Endothelial cell of umbilical vein (primary cell): Measurements from ENCODE around the gene BEST2. TPM values are rescaled to one million over a fixed set of nuclear protein-coding genes. Genes with fewer than 3 reads are reported as not detected.

Source experiments
- BruUV-seq: library from RNA; stranded (reverse); fragments of 400-500 nt; replicated peaks from 2 replicates; lab custom pipeline; 2021; lab: Mats Ljungman, UMichigan
- CTCF ChIA-PET: fragments of 300-600, 350-600 bp; sonication (Branson Sonifier 250); formaldehyde crosslinking; loops from one replicate; lab custom pipeline; 2021; ENCODE audit warnings: antibody characterized with exemption, inconsistent platforms; lab: Charles Lee
- POLR2A ChIA-PET: fragments of 300-600, 350-600 bp; sonication (Branson Sonifier 250); formaldehyde crosslinking; loops from one replicate; lab custom pipeline; 2021; ENCODE audit warnings: antibody characterized with exemption, inconsistent platforms; lab: Charles Lee
- DNase-seq: peaks from one replicate; pipeline ENCODE4 v3.0.0-alpha.2; 2011; ENCODE audit warnings: low read depth, low spot score
- FAIRE-seq: peaks from 2 replicates; lab custom pipeline; 2011; peaks lifted over from hg19 to GRCh38; lab: Jason Lieb, UNC
- H2AFZ ChIP-seq: 2 replicates; pipeline ENCODE4 v1.6.0; 2012; ENCODE audit warnings: low read depth, low read length, control low read depth, inconsistent platforms
- H3K27ac ChIP-seq: 2 replicates; pipeline ENCODE4 v1.5.1; 2011; ENCODE audit warnings: low read depth, mild to moderate bottlenecking, control low read depth, low read length, moderate library complexity; ENCODE audit not compliant: insufficient read depth
- H3K27me3 ChIP-seq, 2 experiments: 2 replicates each; pipeline versions ENCODE4 v1.6.0 to v1.6.1; 2011; ENCODE audit warnings: low read length in 2 of 2, mixed read lengths in 1 of 2; ENCODE audit not compliant: control insufficient read depth in 2 of 2, insufficient read depth in 2 of 2
- H3K36me3 ChIP-seq, 2 experiments: 2 replicates in 1 of 2; 3 replicates in 1 of 2; pipeline ENCODE4 v1.5.1; 2011; ENCODE audit warnings: low read length in 2 of 2, mild to moderate bottlenecking in 1 of 2, moderate library complexity in 1 of 2; ENCODE audit not compliant: control insufficient read depth in 2 of 2, insufficient read depth in 2 of 2; ENCODE audit errors: extremely low read depth in 1 of 2
- H3K4me1 ChIP-seq: 3 replicates; pipeline ENCODE4 v1.5.1; 2011; ENCODE audit warnings: mild to moderate bottlenecking, low read length; ENCODE audit not compliant: control insufficient read depth, insufficient read depth; ENCODE audit errors: extremely low read depth
- H3K4me2 ChIP-seq: 2 replicates; pipeline ENCODE4 v1.6.1; 2011; ENCODE audit warnings: low read length, control low read depth, mixed read lengths; ENCODE audit not compliant: insufficient read depth
- H3K4me3 ChIP-seq, 3 experiments: fragments of 200-600 bp in 1 of 3; sonication (generic), shearing (Covaris generic) in 1 of 3; replicated peaks in 1 of 3; 2 replicates each; pipeline ENCODE4 v1.5.1; 2011 to 2016; ENCODE audit warnings: control low read depth in 3 of 3, low read length in 3 of 3, mild to moderate bottlenecking in 2 of 3, inconsistent platforms in 1 of 3, low read depth in 1 of 3, moderate library complexity in 1 of 3; ENCODE audit not compliant: insufficient read depth in 1 of 3
- H3K79me2 ChIP-seq: 2 replicates; pipeline ENCODE4 v1.6.0; 2012; ENCODE audit warnings: low read length, inconsistent platforms; ENCODE audit not compliant: control insufficient read depth, insufficient read depth
- H3K9ac ChIP-seq: replicated peaks from 2 replicates; pipeline ENCODE3; 2011; ENCODE audit warnings: low read length, control low read depth; ENCODE audit not compliant: insufficient read depth; ENCODE audit errors: extremely low read depth
- H3K9me1 ChIP-seq: replicated peaks from 3 replicates; pipeline ENCODE4 v1.6.0; 2011; ENCODE audit warnings: mild to moderate bottlenecking, low read length; ENCODE audit not compliant: control insufficient read depth, insufficient read depth; ENCODE audit errors: extremely low read depth
- H3K9me3 ChIP-seq: replicated peaks from 2 replicates; pipeline ENCODE4 v1.5.1; 2012; ENCODE audit warnings: low read length, inconsistent platforms; ENCODE audit not compliant: control insufficient read depth, insufficient read depth
- H4K20me1 ChIP-seq: replicated peaks from 2 replicates; pipeline ENCODE3; 2011; ENCODE audit warnings: mild to moderate bottlenecking, low read length; ENCODE audit not compliant: control insufficient read depth, insufficient read depth; ENCODE audit errors: extremely low read depth
- EZH2 ChIP-seq: IDR thresholded peaks from 2 replicates; pipeline ENCODE4 v1.6.1; 2012; ENCODE audit warnings: borderline replicate concordance, low read depth, mild to moderate bottlenecking, moderate library complexity, low read length, inconsistent platforms; ENCODE audit not compliant: severe bottlenecking
- FOS ChIP-seq: IDR thresholded peaks from 2 replicates; pipeline ENCODE4 v1.6.1; 2011; ENCODE audit warnings: mild to moderate bottlenecking, low read length, moderate library complexity, borderline replicate concordance; ENCODE audit not compliant: insufficient read depth
- GATA2 ChIP-seq: IDR thresholded peaks from 2 replicates; pipeline ENCODE4 v1.7.0; 2011; ENCODE audit warnings: low read depth, mild to moderate bottlenecking, moderate library complexity, mixed read lengths, low read length; ENCODE audit not compliant: insufficient read length, insufficient read depth
- JUN ChIP-seq: IDR thresholded peaks from 2 replicates; pipeline ENCODE4 v1.6.1; 2011; ENCODE audit warnings: borderline replicate concordance, low read depth; ENCODE audit not compliant: insufficient read length, insufficient read depth
- POLR2AphosphoS5 ChIP-seq: IDR thresholded peaks from 2 replicates; pipeline ENCODE4 v1.6.1; 2012; ENCODE audit warnings: low read depth, mild to moderate bottlenecking, control low read depth, low read length, moderate library complexity; ENCODE audit not compliant: insufficient read depth
- dilution Hi-C: fragments of 300-500 bp; cut with MboI; formaldehyde crosslinking; loops from one replicate; pipeline ENCODE4 v1.15.0; 2019; ENCODE audit warnings: low sequenced_read_pairs; ENCODE audit not compliant: extremely low pct_ligation_motif_present
- intact Hi-C: fragments of 100-400 bp; cut with micrococcal nuclease; formaldehyde crosslinking; loops from one replicate; pipeline ENCODE4 v1.10.0; 2022
- polyA plus RNA-seq, 4 experiments: library from polyadenylated mRNA; depleted of rRNA in 3 of 4; stranded (reverse) in 3 of 4; unstranded in 1 of 4; fragments of >200 nt; gene quantifications; 2 replicates each; pipeline versions ENCODE4 v1.2.1 to v1.2.3, GENCODE V29; 2011 to 2012; ENCODE audit warnings: missing spikeins in 1 of 4
- total RNA-seq: library from RNA; stranded (reverse); gene quantifications from 2 replicates; pipeline ENCODE4 v1.2.3, GENCODE V29; 2021
- TF ChIP-seq, protein P1 (sequence below): IDR thresholded peaks from 2 replicates; pipeline ENCODE4 v1.6.1; 2011; ENCODE audit not compliant: insufficient read depth, insufficient read length

BEST2 gene
- total and polyA plus RNA-seq, 2 donors (not counting 3 experiments of a cell fraction or from before 2014, with no cell fraction given): not detected

DNA sequence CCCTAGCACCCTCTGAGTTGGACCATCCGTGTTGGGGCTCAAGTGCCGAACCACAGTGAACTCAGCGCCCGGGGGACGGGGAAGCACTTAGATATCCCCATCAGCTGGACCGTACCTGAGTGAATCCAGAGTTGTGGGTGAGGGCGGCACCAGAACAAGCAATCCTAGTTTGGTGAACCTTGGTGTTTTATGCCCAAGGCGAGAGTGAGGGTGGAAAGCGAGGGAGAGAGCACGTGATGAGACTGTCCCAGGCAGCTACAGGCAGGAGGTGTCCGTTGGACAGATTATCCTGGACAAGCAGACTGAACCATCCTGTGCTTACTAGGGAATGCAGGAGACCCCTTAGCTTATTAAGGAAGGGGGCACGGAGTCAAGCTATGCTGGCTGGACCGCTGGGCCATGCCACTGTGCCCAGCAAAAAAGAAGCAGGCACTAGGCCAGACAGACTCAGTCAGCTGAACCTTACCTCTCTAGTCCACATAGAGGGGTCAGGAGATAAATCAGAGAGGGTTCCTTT is 13.7 kb upstream of the BEST2 start:
- BruUV-seq: no TSS peak
- dilution Hi-C loops: no loop called here

DNA sequence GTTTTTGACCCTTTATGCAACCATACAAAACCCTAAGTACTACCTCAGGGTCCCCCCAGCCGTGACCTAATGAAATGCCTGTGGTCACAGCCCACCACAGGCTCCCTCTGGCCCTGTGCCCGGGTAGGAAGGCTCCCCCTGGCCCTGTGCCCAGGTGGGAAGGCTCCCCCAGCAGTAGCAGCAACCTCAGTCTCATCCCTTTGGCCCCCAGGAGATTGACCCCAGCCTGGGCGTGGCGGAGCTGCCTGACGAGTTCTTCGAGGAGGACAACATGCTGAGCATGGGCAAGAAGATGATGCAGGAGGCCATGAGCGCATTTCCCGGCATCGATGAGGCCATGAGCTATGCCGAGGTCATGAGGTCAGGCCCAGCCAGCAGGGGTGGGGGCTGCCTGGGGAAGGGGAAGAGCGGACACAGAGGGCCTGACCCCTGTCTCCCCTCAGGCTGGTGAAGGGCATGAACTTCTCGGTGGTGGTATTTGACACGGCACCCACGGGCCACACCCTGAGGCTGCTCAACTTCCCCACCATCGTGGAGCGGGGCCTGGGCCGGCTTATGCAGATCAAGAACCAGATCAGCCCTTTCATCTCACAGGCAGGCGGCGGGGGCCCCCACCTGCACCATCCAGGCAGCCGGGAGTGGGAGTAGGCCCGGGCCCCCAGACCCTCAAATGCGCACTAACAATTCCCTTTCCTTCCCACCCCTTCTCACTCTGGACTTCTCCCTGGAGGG is 6.3 kb upstream of the BEST2 start:
- TF ChIP-seq FOS (no peak), JUN (no peak), POLR2AphosphoS5 (no peak), GATA2 (no peak), EZH2 (no peak)
- TF ChIP-seq, protein P1, sequence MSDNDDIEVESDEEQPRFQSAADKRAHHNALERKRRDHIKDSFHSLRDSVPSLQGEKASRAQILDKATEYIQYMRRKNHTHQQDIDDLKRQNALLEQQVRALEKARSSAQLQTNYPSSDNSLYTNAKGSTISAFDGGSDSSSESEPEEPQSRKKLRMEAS: no peak
- dilution Hi-C loops: no loop called here
- Histone ChIP-seq H3K4me3 (no peak overlapping the region), H3K79me2 (no peaks in the 10 kb centered on the region), H2AFZ (no peak overlapping the region), H3K9me1 (no peaks in the 10 kb centered on the region), H3K36me3 (peaks cover 0 to 23% of the 10 kb centered on the region in 2 experiments), H3K9ac (no peak overlapping the region), H3K27me3 (no peaks in the 10 kb centered on the region), H3K4me2 (no peak overlapping the region), H3K27ac (no peak overlapping the region), H4K20me1 (no peaks in the 10 kb centered on the region), H3K9me3 (no peaks in the 10 kb centered on the region), H3K4me1 (peaks cover 2% of the 10 kb centered on the region)
- BruUV-seq: no TSS peak
- FAIRE-seq: no peak
- intact Hi-C loops: no loop called here
- POLR2A ChIA-PET: no interaction called here
- CTCF ChIA-PET: interaction anchor here (1.6 kb wide), 1 partner anchor 15 kb away, joined by 5 read pairs; no protein-coding TSS in a partner anchor
- DNase-seq: no peak

More for the DNA sequence above, 13.7 kb upstream of the BEST2 start:
- peak overlapping the region; percentile 64 to 99 (median 69) for H3K4me3 ChIP-seq
- H3K27me3 ChIP-seq: no peaks in the 10 kb centered on the region
- no peaks in the 10 kb centered on the region for H3K9me1 ChIP-seq
- H3K27ac ChIP-seq: peak overlapping the region; percentile 87
- POLR2A ChIA-PET: interaction anchor here (0.6 kb wide), 1 partner anchor 11 kb away, joined by 4 read pairs; no protein-coding TSS in a partner anchor
- H3K9me3 ChIP-seq: no peaks in the 10 kb centered on the region
- intact Hi-C loops: loop anchor here (1.0 to 10.0 kb wide), 4 partner anchors 42 to 123 kb away; partner anchors contain the start of genes DHPS, FBXW9, RNASEH2A and ZNF490
- H2AFZ ChIP-seq: peak overlapping the region; percentile 74
- DNase-seq: no peak
- H3K4me1 ChIP-seq: peaks cover 18% of the 10 kb centered on the region
- H4K20me1 ChIP-seq: no peaks in the 10 kb centered on the region
- no peak for FAIRE-seq
- H3K9ac ChIP-seq: peak overlapping the region; percentile 83
- CTCF ChIA-PET: interaction anchor here (0.8 to 2.4 kb wide), 4 partner anchors 20 to 86 kb away, joined by 3 to 11 read pairs (median 8); no protein-coding TSS in a partner anchor
- peaks cover 0 to 9% of the 10 kb centered on the region in 2 experiments for H3K36me3 ChIP-seq
- peaks cover 31% of the 10 kb centered on the region for H3K79me2 ChIP-seq
- peak overlapping the region; percentile 79 for H3K4me2 ChIP-seq
- no peak for TF ChIP-seq POLR2AphosphoS5
